C4-2B (cell line): ENCODE data around the gene CMYA5.

ENCODE experiments used
- CTCF ChIP-seq: fragments of 450-650 bp; conservative IDR thresholded peaks from 2 replicates; pipeline ENCODE4 v1.5.1; 2017; ENCODE audit warnings: mild to moderate bottlenecking
- ZFX ChIP-seq: fragments of 450-650 bp; IDR thresholded peaks from 2 replicates; pipeline ENCODE4 v1.6.1; 2017

DNA sequence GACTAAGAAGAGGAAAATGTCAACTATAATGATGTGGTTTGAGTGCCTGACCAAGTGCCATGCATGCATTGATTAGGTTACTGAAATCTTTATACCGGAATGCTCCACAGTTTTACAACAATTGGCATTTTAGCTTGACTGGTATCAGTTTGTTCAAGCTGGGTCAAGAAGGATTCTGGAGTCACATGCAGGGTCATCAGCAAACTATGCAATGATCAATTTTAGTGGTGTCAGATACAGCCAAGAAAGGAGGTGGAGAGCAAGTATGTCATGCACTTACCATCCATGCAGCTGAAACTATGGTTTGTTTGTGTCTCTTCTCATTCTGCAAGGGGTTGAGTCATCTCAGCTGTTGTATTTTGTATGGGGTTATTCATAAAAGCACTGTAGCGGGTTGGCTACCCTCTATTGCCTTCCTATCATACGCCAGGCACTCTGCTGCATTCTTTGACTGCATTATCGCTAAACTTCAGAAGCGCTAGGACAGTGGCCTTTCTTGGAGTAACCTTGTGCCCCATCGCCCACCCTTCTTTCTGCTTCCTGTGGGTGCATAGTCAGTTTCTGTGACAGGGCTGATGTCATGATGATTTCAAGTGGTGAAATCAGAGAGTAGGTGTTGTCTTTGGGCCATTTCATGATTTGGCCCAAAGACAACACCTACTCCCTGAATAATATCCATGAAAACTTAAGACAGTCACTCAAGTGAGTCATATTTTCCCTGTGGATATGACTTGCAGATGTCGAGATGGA, 156.0 kb downstream of the CMYA5 start:
- no peak for TF ChIP-seq CTCF
- TF ChIP-seq ZFX: no peak
